ENCODE data around the gene TOX3.

The TOX3 gene

DNA sequence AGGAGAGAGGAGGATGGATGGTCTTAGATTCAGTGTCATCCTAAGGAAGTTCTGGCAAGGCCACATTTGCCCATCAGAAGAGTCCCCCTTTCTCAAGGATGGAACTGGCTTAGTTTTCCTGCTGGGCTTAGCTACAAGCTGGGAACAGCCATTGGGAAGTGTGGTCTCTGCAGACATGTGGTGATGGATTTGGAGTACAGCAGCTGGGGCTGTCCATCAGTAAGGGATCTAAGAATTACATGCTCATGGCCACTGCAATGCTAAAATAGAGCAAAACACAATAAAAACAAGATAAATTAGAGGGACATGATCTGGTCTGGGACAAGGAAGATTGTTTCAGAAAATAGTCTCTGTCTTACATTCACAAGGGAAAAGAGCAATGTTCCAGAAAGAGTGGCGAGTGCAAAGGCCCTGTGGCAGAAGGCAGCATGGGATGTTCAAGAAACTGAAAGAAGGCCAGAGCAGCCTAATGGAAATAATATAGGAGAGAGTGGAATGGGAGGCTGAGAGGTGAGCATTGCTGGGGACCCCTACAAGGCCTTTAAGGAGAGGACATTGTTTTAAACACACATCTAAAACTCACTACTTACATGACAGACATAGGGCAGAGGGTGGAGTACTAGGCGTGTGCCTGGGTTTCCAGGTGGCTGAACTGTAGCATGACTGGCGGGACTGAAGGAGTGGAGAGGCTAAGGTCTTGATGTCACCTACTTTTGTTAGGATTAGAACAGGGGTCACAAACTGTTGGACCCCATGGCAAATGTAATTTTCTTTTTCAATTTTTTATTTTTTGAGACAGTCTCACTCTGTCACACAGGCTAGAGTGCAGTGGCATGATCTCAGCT is 17.0 kb upstream of the TOX3 start:
- DNase-seq = no peak

DNA sequence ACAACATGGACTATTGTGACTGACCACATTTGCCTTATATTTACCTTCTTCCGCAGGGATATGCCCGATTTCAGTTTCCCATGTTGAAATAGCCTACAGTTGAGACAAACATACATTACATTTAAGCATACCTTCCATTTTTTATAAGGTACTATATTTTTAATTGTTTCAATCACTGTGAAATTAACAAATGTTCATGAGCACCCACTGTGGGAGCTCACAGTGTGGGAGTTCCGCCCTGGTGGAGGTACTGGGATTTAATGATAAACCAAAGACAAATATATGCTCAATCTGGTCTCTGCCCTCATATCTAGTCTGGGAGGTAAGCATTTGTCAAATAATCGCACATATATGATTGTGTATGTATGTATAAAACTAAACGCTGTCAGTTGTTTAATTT is 15.8 kb upstream of the TOX3 start:
- DNase-seq = no peak

DNA sequence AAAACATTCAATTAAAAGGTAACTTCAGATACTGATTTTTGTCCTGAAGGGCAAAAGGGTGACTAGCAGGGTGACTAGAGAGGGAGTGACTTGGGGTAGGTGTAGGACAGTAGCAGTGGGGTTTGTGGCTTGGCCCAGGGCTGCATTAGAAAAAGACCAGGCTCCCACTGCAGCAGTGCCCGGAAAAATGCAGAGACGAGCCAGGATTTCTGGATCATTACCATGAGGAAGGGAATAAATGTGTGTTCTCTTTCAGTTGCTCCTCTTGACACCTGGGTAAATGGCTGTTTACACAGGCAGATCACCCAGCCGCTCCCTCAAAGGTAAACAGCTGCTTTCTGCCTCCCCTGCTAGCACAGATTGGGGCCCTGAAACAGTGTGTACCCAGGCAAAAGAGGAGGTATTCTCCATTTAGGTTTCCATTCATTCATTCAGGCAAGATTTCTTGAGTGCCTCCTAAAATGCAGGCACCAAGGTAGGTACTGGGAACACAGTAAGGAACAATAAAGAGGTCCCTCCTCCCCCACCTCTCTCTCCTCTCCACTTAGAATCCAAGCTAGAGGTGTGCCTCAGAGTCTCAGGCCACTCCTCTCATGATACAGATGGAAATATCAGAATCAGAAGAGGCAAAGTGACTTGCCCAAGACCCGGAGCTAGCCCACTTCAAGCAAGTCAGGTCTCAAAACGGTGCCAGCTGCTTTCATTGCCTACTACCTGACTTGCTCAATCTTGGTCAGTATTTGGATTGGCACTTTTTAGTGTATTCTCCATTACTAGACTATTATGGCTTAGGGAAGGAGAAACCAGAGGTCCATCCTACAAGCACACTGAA is 15.2 kb upstream of the TOX3 start:
- DNase-seq = no peak

DNA sequence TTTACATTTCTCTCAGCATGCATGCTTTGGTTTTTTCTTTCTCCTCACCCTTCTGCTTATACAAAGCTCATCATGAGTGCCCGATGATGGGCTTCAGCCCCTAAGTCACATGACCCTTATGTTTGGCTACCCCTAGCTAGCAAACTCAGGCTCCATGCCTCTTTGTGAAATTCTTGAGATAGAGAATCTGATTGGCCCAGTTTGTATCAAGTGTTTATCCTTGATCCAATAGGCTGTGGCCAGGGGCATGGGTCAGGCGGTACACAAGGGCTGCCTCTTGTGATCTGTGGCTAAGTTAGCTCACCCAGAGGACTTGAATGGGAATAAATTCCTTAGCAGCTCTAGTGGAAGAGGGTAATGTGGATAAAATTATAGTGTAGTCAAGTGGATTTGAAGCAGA is 11.5 kb upstream of the TOX3 start:
- no peak for DNase-seq

DNA sequence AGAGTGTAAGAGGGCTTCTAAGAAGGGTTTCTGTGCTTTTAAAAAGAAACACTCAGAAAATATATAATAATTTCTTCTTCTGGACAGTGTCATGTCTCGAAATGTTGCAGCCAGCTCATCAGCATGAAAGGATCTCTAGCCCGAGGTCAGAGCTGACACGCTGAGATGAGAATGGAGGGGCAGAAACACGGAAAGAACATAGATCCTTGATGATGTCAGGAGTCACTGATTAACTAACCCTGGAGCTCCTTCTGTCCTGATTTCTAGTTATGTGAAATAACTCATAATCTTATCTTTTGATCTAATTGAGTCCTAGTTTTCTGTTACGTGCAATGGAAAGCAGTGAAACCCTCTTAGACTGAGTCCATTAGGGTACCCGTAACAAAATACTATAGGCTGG is 10.3 kb upstream of the TOX3 start:
- no peak for DNase-seq

GRCh38 chr16:52556083-52556482 is 9.1 kb upstream of the TOX3 start:
- DNase-seq = no peak

DNA sequence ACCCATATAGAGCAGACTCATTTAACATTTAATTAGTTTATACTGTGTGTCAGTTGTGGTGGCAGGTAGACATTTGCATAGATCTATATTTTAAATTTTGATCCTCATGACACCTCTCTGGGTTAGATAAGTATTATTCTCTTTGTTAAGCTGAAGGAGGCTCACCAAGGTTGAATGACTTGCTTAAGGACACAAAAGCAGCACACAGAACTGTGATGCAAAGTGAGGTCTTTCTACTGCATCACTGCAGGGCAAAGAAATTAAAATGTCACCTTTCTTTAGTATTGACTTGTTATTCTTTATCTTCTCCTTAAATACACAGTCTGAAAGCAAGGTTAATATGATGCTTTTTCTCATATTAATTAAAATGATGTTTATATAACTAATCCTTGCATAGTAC is 8.6 kb upstream of the TOX3 start:
- DNase-seq = no peak

GRCh38 chr16:52554334-52554733 is 7.4 kb upstream of the TOX3 start:
- no peak for DNase-seq

GRCh38 chr16:52553322-52553721 is 6.4 kb upstream of the TOX3 start:
- DNase-seq = no peak

DNA sequence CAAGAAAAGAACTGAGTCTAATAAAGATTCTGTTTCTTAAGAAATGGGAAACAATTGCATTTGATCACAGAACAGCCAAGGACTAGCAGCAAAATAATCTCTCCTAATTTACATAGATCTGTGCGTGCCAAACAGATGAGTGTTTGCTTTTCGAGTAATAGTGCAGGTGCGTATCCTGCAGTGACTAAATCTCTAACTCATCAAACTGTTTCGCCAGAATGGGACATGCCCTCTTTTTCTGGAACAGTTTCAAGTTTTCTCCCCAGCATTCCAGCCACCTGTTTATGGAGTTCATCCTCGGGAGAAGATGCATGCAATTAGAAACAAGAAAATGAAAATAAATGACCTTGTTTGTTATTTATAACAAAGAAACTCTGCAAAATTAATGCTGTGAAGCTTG is 5.7 kb upstream of the TOX3 start:
- no peak for DNase-seq

GRCh38 chr16:52549011-52549692 is 2.2 kb upstream of the TOX3 start:
- no peak for DNase-seq

DNA sequence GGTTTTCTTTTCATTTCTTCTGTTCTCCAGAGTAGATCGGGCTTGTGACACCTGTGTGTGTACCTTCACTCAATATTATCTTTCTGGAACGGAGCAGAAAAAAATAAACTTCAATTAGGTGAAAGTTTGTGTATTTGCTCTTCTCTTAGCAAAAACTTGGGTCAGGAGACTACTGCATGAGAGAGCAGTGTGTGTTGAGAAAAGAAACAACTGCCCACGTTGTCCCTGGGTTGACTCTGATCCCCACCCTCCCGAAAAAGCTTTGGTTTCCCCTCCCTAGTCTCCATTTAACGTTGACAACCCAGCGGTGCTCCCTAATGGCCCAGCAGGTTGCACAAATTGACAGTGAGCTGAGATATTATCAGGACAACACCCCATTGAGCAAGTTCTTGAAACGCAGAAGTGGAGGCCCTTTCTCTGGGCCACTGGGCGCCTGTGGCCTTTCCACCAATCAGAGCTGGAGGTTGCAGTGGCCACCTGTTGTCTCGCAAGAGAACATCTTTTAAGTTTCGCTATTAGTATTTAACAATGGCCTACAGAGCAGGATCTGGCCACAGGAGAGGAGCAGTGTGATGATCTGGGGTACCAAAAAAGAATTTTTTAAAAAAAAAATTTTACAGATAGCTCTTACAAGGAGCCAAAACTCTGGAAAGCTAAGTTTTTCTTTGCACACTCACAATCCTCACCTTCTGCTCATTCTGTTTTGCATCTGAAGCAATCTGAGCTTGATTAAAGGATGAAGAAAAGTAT is 1.5 kb upstream of the TOX3 start:
- DNase-seq = no peak

DNA sequence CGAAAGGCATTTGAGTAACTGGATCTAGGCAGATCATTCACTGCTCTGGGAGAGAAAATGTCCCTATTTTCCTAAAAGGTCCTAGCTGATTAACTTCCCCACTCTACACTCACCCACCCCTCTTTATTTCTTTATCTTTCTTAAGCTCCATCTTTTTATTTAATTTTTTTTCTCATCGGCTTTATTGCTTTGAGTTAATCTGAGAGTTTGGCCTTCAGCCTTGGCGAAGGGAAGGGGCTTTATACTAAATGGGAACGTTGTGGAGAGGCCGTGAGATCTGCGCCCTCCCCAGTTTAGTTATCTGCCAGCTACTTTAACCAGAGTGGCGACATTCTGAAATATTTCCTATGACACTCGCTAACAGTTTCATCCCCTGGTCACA is 882 bp upstream of the TOX3 start:
- DNase-seq = no peak

DNA sequence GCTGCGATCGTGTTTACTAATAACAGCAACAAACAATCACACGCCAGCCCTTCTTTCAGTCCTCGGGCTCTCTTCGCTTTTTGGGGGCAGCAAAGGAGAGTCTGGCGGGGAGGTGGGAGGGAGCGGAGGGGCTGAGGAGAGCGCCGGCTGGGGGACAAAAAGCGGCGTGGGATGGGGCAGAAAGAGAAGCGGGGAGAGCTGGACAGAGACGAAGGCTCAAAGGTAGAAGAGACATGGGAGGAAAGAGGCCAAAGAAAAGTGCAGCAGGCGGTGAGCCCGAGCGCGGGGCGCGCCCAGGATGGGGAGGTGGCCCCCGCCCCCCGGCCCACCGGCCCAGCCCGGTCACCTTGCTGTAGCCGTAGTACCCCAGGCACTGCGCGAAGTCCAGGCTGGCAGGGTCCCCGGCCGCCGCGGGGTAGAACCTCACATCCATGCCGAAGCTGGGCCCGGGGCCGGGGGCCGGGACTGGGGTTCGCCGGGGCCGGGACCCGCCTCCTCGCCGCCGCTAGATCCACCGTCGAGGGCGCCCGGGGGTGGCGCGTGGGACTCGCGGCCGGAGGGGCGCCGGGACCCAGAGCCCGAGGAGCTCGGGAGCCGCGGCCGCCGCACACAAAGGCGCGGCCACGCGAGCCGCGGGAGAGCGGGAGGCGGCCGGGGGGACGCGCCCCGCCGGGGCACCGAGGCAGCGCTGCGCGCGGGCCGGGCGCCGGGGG is 496 bp downstream of the TOX3 start:
- no peak for DNase-seq

GRCh38 chr16:52545898-52546266 is 1.1 kb downstream of the TOX3 start:
- DNase-seq = no peak

- DNase-seq = no peak
These were observed 1.6 kb downstream of the TOX3 start for GRCh38 chr16:52545222-52545897.

- DNase-seq = no peak
These were observed 2.2 kb downstream of the TOX3 start for GRCh38 chr16:52544703-52545102.

DNA sequence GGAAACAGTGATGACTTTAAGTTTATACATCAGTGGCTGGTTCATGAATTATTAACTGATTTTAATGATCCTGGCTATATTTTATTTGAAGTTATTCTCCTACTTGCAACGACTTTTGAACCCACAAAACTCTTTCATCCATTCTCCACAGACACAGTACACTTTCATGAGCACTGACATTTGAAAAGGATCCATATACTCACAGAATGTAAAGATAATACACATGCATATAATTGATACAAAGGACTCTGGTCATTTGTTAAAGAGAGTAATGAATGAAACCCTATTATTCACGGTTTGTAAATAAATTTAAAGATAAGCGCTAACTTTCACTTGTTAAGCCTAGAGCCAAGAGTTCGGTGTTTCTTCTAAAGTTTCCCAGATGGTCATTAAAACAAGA is 3.3 kb downstream of the TOX3 start:
- DNase-seq = no peak

GRCh38 chr16:52540910-52541309 is 6.0 kb downstream of the TOX3 start:
- no peak for DNase-seq

- DNase-seq = no peak
These were observed 7.8 kb downstream of the TOX3 start for GRCh38 chr16:52539191-52539590.

GRCh38 chr16:52538511-52538910 is 8.4 kb downstream of the TOX3 start:
- no peak for DNase-seq

- DNase-seq = no peak
These were observed 9.4 kb downstream of the TOX3 start for GRCh38 chr16:52537516-52537915.

All from stimulated activated naive CD4-positive, alpha-beta T cell (primary cell).